Smooth muscle cell (in vitro differentiated cells): ENCODE results near the gene OR13C2. TPM values are rescaled to one million over a fixed set of nuclear protein-coding genes. Genes with fewer than 3 reads are reported as not detected.

Experiments
- DNase-seq: peaks from one replicate; lab custom pipeline; 2025; ENCODE audit not compliant: unreplicated experiment; lab: John Stamatoyannopoulos, UW
- H2AFZ ChIP-seq: fragments of 200-600 bp; sonication (generic); 2 replicates; pipeline ENCODE4 v1.6.0; 2016; ENCODE audit warnings: antibody characterized with exemption, low read depth, mild to moderate bottlenecking
- H3F3A ChIP-seq: fragments of 200-600 bp; sonication (generic); 2 replicates; pipeline ENCODE4 v1.6.0; 2017; ENCODE audit warnings: antibody characterized with exemption, low read depth
- H3K27ac ChIP-seq: fragments of 200-600 bp; sonication (generic); 2 replicates; pipeline ENCODE4 v1.5.1; 2016; ENCODE audit warnings: low read depth, mild to moderate bottlenecking
- H3K27me3 ChIP-seq: fragments of 200-600 bp; sonication (generic); 2 replicates; pipeline ENCODE4 v1.6.1; 2016; ENCODE audit warnings: low read depth, mild to moderate bottlenecking
- H3K36me3 ChIP-seq: fragments of 200-600 bp; sonication (generic); 2 replicates; pipeline ENCODE4 v1.5.1; 2016; ENCODE audit warnings: low read depth
- H3K4me1 ChIP-seq: fragments of 200-600 bp; sonication (generic); 2 replicates; pipeline ENCODE4 v1.5.1; 2016; ENCODE audit warnings: low read depth
- H3K4me2 ChIP-seq: fragments of 200-600 bp; sonication (generic); 2 replicates; pipeline ENCODE4 v1.6.0; 2016; ENCODE audit warnings: mild to moderate bottlenecking
- H3K4me3 ChIP-seq: fragments of 200-600 bp; sonication (generic); 2 replicates; pipeline ENCODE4 v1.5.1; 2016; ENCODE audit warnings: mild to moderate bottlenecking
- H3K79me2 ChIP-seq: fragments of 200-600 bp; sonication (generic); 2 replicates; pipeline ENCODE4 v1.6.0; 2016; ENCODE audit warnings: low read depth, mild to moderate bottlenecking
- H3K9ac ChIP-seq: fragments of 200-600 bp; sonication (generic); 2 replicates; pipeline ENCODE4 v1.6.0; 2016; ENCODE audit warnings: low read depth
- H3K9me3 ChIP-seq: fragments of 200-600 bp; sonication (generic); replicated peaks from 2 replicates; pipeline ENCODE4 v1.5.1; 2016; ENCODE audit warnings: low read depth
- H4K20me1 ChIP-seq: fragments of 200-600 bp; sonication (generic); 2 replicates; pipeline ENCODE4 v1.6.0; 2016; ENCODE audit warnings: low read depth
- WGBS: methylation state at CpG from one replicate; pipeline ENCODE4 v1.1.7; 2016; ENCODE audit warnings: low lambda C conversion rate; 5-methylcytosine and 5-hydroxymethylcytosine counted together
- polyA plus RNA-seq: library from polyadenylated mRNA; unstranded; fragments of >200 nt; fragmentation: Nextera tagmentation; extraction: Ambion mirVana; gene quantifications from 2 replicates; pipeline ENCODE4 v1.2.1, GENCODE V29; 2016
- total RNA-seq: library from RNA; depleted of rRNA; stranded (reverse); fragments of >200 nt; gene quantifications from 2 replicates; pipeline ENCODE4 v1.2.3, GENCODE V29; 2014
- TF ChIP-seq, protein P1 (sequence below): fragments of 200-600 bp; sonication (generic); IDR thresholded peaks from 2 replicates; pipeline ENCODE4 v1.5.1; 2017; ENCODE audit warnings: borderline replicate concordance, mild to moderate bottlenecking, antibody characterized with exemption; ENCODE audit not compliant: insufficient read depth, poor library complexity, severe bottlenecking

OR13C2 gene
- total and polyA plus RNA-seq, 2 experiments from 2014 or later, result not detected

DNA sequence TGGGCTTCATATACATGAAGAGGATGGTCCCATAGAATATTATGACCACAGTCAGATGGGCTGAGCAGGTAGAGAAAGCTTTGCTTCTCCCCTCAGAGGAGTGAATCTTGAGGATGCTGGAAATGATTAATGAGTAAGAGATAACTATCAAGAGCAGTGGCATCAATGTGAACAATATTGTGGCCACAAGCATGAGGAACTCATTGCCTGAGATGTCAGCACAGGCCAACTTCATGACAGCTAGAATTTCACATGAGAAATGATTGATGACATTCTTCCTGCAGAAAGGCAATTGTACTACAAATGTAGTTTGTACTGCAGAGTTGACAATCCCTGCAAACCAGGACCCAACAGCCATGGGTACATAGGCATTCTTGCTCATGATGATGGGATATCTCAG is 12.0 kb upstream of the OR13C2 start:
- Histone ChIP-seq H4K20me1 (no peaks in the 10 kb centered on the region), H3F3A (no peaks in the 10 kb centered on the region), H3K9ac (no peak overlapping the region), H3K4me1 (no peaks in the 10 kb centered on the region), H2AFZ (no peak overlapping the region), H3K79me2 (no peaks in the 10 kb centered on the region), H3K4me3 (no peak overlapping the region), H3K4me2 (no peak overlapping the region), H3K27ac (no peak overlapping the region), H3K27me3 (no peaks in the 10 kb centered on the region), H3K36me3 (no peaks in the 10 kb centered on the region), H3K9me3 (no peaks in the 10 kb centered on the region)
- TF ChIP-seq, protein P1, sequence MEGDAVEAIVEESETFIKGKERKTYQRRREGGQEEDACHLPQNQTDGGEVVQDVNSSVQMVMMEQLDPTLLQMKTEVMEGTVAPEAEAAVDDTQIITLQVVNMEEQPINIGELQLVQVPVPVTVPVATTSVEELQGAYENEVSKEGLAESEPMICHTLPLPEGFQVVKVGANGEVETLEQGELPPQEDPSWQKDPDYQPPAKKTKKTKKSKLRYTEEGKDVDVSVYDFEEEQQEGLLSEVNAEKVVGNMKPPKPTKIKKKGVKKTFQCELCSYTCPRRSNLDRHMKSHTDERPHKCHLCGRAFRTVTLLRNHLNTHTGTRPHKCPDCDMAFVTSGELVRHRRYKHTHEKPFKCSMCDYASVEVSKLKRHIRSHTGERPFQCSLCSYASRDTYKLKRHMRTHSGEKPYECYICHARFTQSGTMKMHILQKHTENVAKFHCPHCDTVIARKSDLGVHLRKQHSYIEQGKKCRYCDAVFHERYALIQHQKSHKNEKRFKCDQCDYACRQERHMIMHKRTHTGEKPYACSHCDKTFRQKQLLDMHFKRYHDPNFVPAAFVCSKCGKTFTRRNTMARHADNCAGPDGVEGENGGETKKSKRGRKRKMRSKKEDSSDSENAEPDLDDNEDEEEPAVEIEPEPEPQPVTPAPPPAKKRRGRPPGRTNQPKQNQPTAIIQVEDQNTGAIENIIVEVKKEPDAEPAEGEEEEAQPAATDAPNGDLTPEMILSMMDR, result no peak
- no peak for DNase-seq

DNA sequence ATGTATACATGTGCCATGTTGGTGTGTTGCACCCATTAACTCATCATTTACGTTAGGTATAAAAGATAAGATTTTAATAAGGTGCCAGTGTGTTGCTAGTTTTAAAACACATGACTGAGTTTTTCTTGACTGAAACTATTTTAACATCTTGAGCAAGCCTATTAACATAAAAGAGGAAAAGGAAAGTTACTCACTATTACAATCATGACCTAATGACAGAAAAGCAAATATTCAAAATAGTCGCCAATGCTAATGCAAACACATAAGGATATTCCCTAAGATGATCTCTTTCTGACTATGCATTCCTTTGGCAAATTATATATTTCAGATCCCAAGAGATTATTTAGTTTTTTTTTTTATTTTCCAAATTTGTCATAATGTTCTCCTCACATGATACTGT is 5.8 kb upstream of the OR13C2 start:
- Histone ChIP-seq H3K4me3 (no peak overlapping the region), H3K79me2 (no peaks in the 10 kb centered on the region), H2AFZ (no peak overlapping the region), H3K9ac (no peak overlapping the region), H3F3A (no peaks in the 10 kb centered on the region), H3K27me3 (no peaks in the 10 kb centered on the region), H4K20me1 (no peaks in the 10 kb centered on the region), H3K27ac (no peak overlapping the region), H3K9me3 (no peaks in the 10 kb centered on the region), H3K36me3 (no peaks in the 10 kb centered on the region), H3K4me1 (peaks cover 10% of the 10 kb centered on the region), H3K4me2 (no peak overlapping the region)
- WGBS, result 77% methylated on average over 2 of the region's 2 CpGs
- TF ChIP-seq, protein P1, result no peak
- DNase-seq, result no peak

- H3K9ac ChIP-seq, result no peak overlapping the region
- H3F3A ChIP-seq, result no peaks in the 10 kb centered on the region
- no peak overlapping the region for H3K4me3 ChIP-seq
- peaks cover 11% of the 10 kb centered on the region for H3K4me1 ChIP-seq
- no peaks in the 10 kb centered on the region for H3K79me2 ChIP-seq
- no peaks in the 10 kb centered on the region for H3K36me3 ChIP-seq
- H3K27ac ChIP-seq, result no peak overlapping the region
- H3K27me3 ChIP-seq, result no peaks in the 10 kb centered on the region
- no peak overlapping the region for H3K4me2 ChIP-seq
- no peak overlapping the region for H2AFZ ChIP-seq
- H3K9me3 ChIP-seq, result no peaks in the 10 kb centered on the region
- no peaks in the 10 kb centered on the region for H4K20me1 ChIP-seq
- WGBS, result 24% methylated on average over 1 of the region's 1 CpG
- TF ChIP-seq, protein P1, result peak; percentile 6
- no peak for DNase-seq
Measured at GRCh38 chr9:104608336-104608735, 2.9 kb upstream of the OR13C2 start.

DNA sequence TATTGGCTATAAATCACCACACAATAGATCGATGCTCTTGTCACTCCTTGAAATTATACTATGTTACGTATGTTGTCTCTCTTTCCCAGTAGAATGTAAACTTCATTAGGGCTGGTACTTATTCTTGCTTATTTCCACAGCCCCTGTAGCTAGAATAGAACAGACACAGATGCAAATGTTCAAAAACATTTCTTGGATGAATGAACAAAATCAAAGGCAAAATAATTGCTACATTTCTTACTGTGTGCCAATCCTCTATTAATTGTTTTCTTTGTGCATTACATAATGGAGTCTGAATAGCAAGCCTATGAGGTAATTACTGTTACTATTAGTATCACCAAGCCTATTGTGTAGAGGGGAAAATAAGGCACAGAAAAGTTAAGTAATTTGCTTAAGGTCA is 725 bp upstream of the OR13C2 start:
- Histone ChIP-seq H3K36me3 (no peaks in the 10 kb centered on the region), H3K27ac (no peak overlapping the region), H3K4me1 (peaks cover 11% of the 10 kb centered on the region), H3K9me3 (no peaks in the 10 kb centered on the region), H3K27me3 (no peaks in the 10 kb centered on the region), H3K9ac (no peak overlapping the region), H4K20me1 (no peaks in the 10 kb centered on the region), H3F3A (no peaks in the 10 kb centered on the region), H3K4me2 (no peak overlapping the region), H3K79me2 (no peaks in the 10 kb centered on the region), H3K4me3 (no peak overlapping the region), H2AFZ (no peak overlapping the region)
- TF ChIP-seq, protein P1, result no peak
- WGBS, result 84% methylated on average over 2 of the region's 2 CpGs
- no peak for DNase-seq
